ENCODE results near the gene SIPA1. TPM values are rescaled to one million over a fixed set of nuclear protein-coding genes. Genes with fewer than 3 reads are reported as not detected.

SIPA1 gene
- total and polyA plus RNA-seq, 2 of the 13 experiments (the other 11 are each of a cell fraction or from before 2014, with no cell fraction given) = 5.8 to 7.7 TPM

DNA sequence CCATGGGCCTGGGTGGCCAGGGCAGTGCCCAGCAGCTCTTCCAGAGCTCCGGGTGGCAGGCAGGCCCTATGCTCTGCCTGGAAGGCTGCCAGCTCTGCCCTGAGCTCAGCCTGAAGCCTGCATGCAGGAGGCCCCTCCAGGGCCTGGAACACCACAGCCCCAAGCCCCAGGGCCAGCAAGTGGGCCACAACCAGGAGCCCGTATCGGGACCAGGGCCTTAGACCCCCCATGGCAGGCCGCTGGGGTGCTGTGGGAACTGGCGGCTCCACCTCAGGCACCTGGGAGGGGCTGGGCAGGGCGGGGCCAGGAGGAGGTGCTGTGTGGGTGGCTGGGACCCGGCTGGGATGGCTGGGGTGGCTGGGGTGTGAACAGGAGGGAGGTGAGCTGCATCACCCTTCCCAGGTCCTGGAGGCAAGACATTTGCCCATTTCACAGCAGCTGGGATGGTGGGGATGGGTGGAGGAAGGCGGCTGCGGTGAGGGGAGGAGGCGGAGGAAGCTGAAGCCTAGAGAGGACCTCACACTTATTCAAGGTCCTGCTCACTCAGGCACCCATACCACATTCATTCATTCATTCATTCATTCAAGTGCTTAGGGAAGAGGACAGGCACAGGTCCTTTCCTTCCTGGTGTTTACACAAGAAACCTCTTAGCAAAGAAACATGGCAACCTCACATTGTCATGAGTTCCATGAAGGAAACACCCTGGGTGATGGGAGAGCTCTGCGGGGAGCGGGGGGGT is 42.2 kb upstream of the SIPA1 start, which contains the start of gene KCNK7 (continued):
- peak; percentile 43; the same call in 1 of the 2 replicates for TF ChIP-seq POLR2AphosphoS2 (IDR thresholded peaks at IDR 0.05; ENCODE audit: low read depth, low read length)
- TF ChIP-seq, protein P1, sequence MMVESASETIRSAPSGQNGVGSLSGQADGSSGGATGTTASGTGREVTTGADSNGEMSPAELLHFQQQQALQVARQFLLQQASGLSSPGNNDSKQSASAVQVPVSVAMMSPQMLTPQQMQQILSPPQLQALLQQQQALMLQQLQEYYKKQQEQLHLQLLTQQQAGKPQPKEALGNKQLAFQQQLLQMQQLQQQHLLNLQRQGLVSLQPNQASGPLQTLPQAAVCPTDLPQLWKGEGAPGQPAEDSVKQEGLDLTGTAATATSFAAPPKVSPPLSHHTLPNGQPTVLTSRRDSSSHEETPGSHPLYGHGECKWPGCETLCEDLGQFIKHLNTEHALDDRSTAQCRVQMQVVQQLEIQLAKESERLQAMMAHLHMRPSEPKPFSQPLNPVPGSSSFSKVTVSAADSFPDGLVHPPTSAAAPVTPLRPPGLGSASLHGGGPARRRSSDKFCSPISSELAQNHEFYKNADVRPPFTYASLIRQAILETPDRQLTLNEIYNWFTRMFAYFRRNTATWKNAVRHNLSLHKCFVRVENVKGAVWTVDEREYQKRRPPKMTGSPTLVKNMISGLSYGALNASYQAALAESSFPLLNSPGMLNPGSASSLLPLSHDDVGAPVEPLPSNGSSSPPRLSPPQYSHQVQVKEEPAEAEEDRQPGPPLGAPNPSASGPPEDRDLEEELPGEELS (CRISPR knock-in tag; IDR thresholded peaks at IDR 0.05) = no peak
- no peak for TF ChIP-seq RFX1 (IDR thresholded peaks at IDR 0.05)
- no peak for TF ChIP-seq HDAC2 (CRISPR knock-in tag; IDR thresholded peaks at IDR 0.05)
- TF ChIP-seq, protein P2, sequence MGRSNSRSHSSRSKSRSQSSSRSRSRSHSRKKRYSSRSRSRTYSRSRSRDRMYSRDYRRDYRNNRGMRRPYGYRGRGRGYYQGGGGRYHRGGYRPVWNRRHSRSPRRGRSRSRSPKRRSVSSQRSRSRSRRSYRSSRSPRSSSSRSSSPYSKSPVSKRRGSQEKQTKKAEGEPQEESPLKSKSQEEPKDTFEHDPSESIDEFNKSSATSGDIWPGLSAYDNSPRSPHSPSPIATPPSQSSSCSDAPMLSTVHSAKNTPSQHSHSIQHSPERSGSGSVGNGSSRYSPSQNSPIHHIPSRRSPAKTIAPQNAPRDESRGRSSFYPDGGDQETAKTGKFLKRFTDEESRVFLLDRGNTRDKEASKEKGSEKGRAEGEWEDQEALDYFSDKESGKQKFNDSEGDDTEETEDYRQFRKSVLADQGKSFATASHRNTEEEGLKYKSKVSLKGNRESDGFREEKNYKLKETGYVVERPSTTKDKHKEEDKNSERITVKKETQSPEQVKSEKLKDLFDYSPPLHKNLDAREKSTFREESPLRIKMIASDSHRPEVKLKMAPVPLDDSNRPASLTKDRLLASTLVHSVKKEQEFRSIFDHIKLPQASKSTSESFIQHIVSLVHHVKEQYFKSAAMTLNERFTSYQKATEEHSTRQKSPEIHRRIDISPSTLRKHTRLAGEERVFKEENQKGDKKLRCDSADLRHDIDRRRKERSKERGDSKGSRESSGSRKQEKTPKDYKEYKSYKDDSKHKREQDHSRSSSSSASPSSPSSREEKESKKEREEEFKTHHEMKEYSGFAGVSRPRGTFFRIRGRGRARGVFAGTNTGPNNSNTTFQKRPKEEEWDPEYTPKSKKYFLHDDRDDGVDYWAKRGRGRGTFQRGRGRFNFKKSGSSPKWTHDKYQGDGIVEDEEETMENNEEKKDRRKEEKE (IDR thresholded peaks at IDR 0.05) = no peak
- peak; percentile 78 for TF ChIP-seq AGO1 (IDR thresholded peaks at IDR 0.05; ENCODE audit: low read depth, low read length, poor library complexity, severe bottlenecking)
- TF ChIP-seq RORA (CRISPR knock-in tag; IDR thresholded peaks at IDR 0.05) = no peak

DNA sequence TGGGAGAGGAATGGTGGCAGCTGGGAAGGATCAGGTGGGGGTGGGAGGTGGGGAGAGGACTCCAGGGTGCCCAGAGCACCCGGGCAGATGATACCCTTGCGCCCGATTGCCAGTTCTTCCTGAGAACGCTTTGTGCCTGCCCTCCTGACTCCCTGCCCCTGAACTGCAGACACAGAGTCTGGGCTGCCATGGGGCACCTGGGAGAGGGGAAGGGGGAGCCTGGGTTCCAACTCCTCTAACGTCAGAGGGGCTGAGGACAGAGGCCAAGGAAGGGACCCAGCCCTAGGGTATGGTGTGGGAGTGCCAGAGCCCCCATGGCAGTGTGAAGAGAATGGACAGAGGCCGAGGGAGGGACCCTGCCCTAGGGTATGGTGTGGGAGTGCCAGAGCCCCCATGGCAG is 41.4 kb upstream of the SIPA1 start:
- in situ Hi-C loops (cut with HindIII; ENCODE audit: extremely low pct_ligation_motif_present, low pct_unique_long_range_greater_than_20kb) = no loop called here
- DNase-seq (ENCODE audit: low spot score) (no peak), ATAC-seq (no peak), FAIRE-seq (no peak)
- Histone ChIP-seq H3K79me2 (ENCODE audit: insufficient read depth, low read length) (no peaks in the 10 kb centered on the region), H3K27ac (ENCODE audit: extremely low read length, insufficient read depth, low read length) (no peak overlapping the region), H3K27me3 (ENCODE audit: control insufficient read depth in 1 of 2, insufficient read depth in 2 of 2, low read length in 2 of 2) (no peaks in the 10 kb centered on the region), H3K4me3 (replicated peaks in 1 of 3; ENCODE audit: insufficient read depth in 1 of 3, low read depth in 2 of 3, low read length in 3 of 3) (no peak overlapping the region), H3K9me3 (ENCODE audit: low read length) (no peaks in the 10 kb centered on the region), H3K4me2 (ENCODE audit: low read depth, low read length) (no peak overlapping the region), H3K9ac (ENCODE audit: insufficient read depth, low read depth, low read length) (no peak overlapping the region), H3K36me3 (replicated peaks in 1 of 2; ENCODE audit: control insufficient read depth in 1 of 2, insufficient read depth in 2 of 2, low read length in 2 of 2) (peaks cover 14 to 18% of the 10 kb centered on the region in 2 experiments; a peak in 4 of 5 replicates), H4K20me1 (ENCODE audit: insufficient read depth, low read length) (0 out of 2 replicates have a peak, but pooled peaks cover 3% of the 10 kb centered on the region), H3K4me1 (ENCODE audit: insufficient read depth, low read length) (no peaks in the 10 kb centered on the region), H2AFZ (ENCODE audit: low read length) (no peak overlapping the region)
- no TSS peak for BruUV-seq (replicated peaks)
- WGBS (ENCODE audit: low lambda C conversion rate) = 100% methylated on average over 5 of the region's 6 CpGs
- ChIA-PET CTCF (ENCODE audit: low intra/inter-chr PET ratio, low total read pairs) (no interaction called here), POLR2A (interaction anchor here (0.8 to 1.6 kb wide), 2 partner anchors 9 to 10 kb away, joined by 3 read pairs; no protein-coding TSS in a partner anchor)
- intact Hi-C loops (cut with micrococcal nuclease; ENCODE audit: unreplicated experiment) = no loop called here
- TF ChIP-seq, protein P3, sequence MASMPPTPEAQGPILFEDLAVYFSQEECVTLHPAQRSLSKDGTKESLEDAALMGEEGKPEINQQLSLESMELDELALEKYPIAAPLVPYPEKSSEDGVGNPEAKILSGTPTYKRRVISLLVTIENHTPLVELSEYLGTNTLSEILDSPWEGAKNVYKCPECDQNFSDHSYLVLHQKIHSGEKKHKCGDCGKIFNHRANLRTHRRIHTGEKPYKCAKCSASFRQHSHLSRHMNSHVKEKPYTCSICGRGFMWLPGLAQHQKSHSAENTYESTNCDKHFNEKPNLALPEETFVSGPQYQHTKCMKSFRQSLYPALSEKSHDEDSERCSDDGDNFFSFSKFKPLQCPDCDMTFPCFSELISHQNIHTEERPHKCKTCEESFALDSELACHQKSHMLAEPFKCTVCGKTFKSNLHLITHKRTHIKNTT (CRISPR knock-in tag; IDR thresholded peaks at IDR 0.05) = no peak
- TF ChIP-seq PHF5A (CRISPR knock-in tag; IDR thresholded peaks at IDR 0.05; ENCODE audit: low read depth, unreplicated experiment) = no peak
- no peak for TF ChIP-seq ZSCAN31 (CRISPR knock-in tag; IDR thresholded peaks at IDR 0.05; ENCODE audit: low read depth)
- TF ChIP-seq, protein P4, sequence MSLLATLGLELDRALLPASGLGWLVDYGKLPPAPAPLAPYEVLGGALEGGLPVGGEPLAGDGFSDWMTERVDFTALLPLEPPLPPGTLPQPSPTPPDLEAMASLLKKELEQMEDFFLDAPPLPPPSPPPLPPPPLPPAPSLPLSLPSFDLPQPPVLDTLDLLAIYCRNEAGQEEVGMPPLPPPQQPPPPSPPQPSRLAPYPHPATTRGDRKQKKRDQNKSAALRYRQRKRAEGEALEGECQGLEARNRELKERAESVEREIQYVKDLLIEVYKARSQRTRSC (CRISPR knock-in tag; IDR thresholded peaks at IDR 0.05; ENCODE audit: low read depth) = no peak
- no peak for TF ChIP-seq ELF4 (CRISPR knock-in tag; IDR thresholded peaks at IDR 0.05; ENCODE audit: borderline replicate concordance)
- peak; percentile 11 for TF ChIP-seq RBM22 (optimal IDR thresholded peaks at IDR 0.05; ENCODE audit: low read length)
- no peak for TF ChIP-seq SALL1 (CRISPR knock-in tag; IDR thresholded peaks at IDR 0.05)
- TF ChIP-seq POLR2G (IDR thresholded peaks at IDR 0.05; ENCODE audit: low read depth, low read length) = peak; percentile 53; the same call in 1 of the 2 replicates
- no peak for TF ChIP-seq ATF7 (IDR thresholded peaks at IDR 0.05)
- no peak for TF ChIP-seq ATF7 (CRISPR knock-in tag; IDR thresholded peaks at IDR 0.05)
